Fibroblast of lung (primary cell): ENCODE measurements around the gene RPRD2. TPM values are rescaled to one million over a fixed set of nuclear protein-coding genes. Genes with fewer than 3 reads are reported as not detected.

Source experiments
- DNase-seq, 2 donors: peaks; one replicate each; pipeline versions ENCODE4 v3.0.0 to v3.0.0-alpha.2; 2010; ENCODE audit warnings: low read depth in 2 of 2
- H2AFZ ChIP-seq: 2 replicates; pipeline ENCODE4 v1.5.1; 2012; ENCODE audit warnings: low read length, control low read depth, inconsistent platforms
- H3K27ac ChIP-seq: 2 replicates; pipeline ENCODE4 v1.5.1; 2011; ENCODE audit warnings: low read length, control low read depth; ENCODE audit not compliant: insufficient read depth
- H3K27me3 ChIP-seq: 2 replicates; pipeline ENCODE4 v1.5.1; 2011; ENCODE audit warnings: mild to moderate bottlenecking, low read length; ENCODE audit not compliant: control insufficient read depth, insufficient read depth
- H3K36me3 ChIP-seq: 2 replicates; pipeline ENCODE4 v1.5.1; 2011; ENCODE audit warnings: low read length; ENCODE audit not compliant: control insufficient read depth, insufficient read depth
- H3K4me1 ChIP-seq: 2 replicates; pipeline ENCODE4 v1.5.1; 2011; ENCODE audit warnings: low read length; ENCODE audit not compliant: control insufficient read depth, insufficient read depth; ENCODE audit errors: extremely low read depth
- H3K4me2 ChIP-seq: 2 replicates; pipeline ENCODE4 v1.5.1; 2011; ENCODE audit warnings: low read length, control low read depth; ENCODE audit not compliant: insufficient read depth; ENCODE audit errors: extremely low read depth
- H3K4me3 ChIP-seq, 4 experiments: fragments of 200-600 bp in 1 of 4; sonication (generic) in 1 of 4; replicated peaks in 1 of 4; 2 replicates each; pipeline ENCODE4 v1.5.1; 2011 to 2016; ENCODE audit warnings: low read length in 4 of 4, low read depth in 3 of 4, mild to moderate bottlenecking in 3 of 4, control low read depth in 2 of 4, inconsistent platforms in 1 of 4, mixed read lengths in 1 of 4; ENCODE audit not compliant: insufficient read depth in 1 of 4; ENCODE audit errors: control extremely low read depth in 1 of 4
- H3K79me2 ChIP-seq: 2 replicates; pipeline ENCODE4 v1.5.1; 2012; ENCODE audit warnings: mild to moderate bottlenecking, low read length, inconsistent platforms; ENCODE audit not compliant: control insufficient read depth, insufficient read depth
- H3K9ac ChIP-seq: 2 replicates; pipeline ENCODE4 v1.5.1; 2011; ENCODE audit warnings: mild to moderate bottlenecking, low read length, control low read depth; ENCODE audit not compliant: insufficient read depth
- H3K9me3 ChIP-seq: 2 replicates; pipeline ENCODE4 v1.5.1; 2012; ENCODE audit warnings: low read depth, low read length; ENCODE audit not compliant: control insufficient read depth, insufficient read depth
- H4K20me1 ChIP-seq: 2 replicates; pipeline ENCODE4 v1.5.1; 2011; ENCODE audit warnings: low read length; ENCODE audit not compliant: control insufficient read depth, insufficient read depth; ENCODE audit errors: extremely low read depth
- CTCF ChIP-seq, 2 donors: IDR thresholded peaks in 1 of 2; conservative IDR thresholded peaks in 1 of 2; 1 replicate in 1 of 2; 2 replicates in 1 of 2; pipeline ENCODE4 v1.5.1; 2011 to 2012; ENCODE audit warnings: low read length in 2 of 2, control low read depth in 1 of 2, inconsistent platforms in 1 of 2, low read depth in 1 of 2, mild to moderate bottlenecking in 1 of 2
- EZH2 ChIP-seq: IDR thresholded peaks from 2 replicates; pipeline ENCODE4 v1.5.1; 2012; ENCODE audit warnings: low read length, control low read depth, mild to moderate bottlenecking; ENCODE audit errors: missing control alignments
- polyA plus RNA-seq, 2 donors: library from polyadenylated mRNA; depleted of rRNA in 1 of 2; stranded (reverse) in 1 of 2; unstranded in 1 of 2; fragments of >200 nt; gene quantifications; 2 replicates each; pipeline ENCODE4 v1.2.1, GENCODE V29; 2011 to 2012; ENCODE audit warnings: missing spikeins in 1 of 2
- total RNA-seq: library from RNA; depleted of rRNA; stranded (reverse); fragments of >200 nt; gene quantifications from 2 replicates; pipeline ENCODE4 v1.2.1, GENCODE V29; 2014

Gene RPRD2
- total and polyA plus RNA-seq, 2 donors (not counting 1 experiment from before 2014, with no cell fraction given) = 12.1 to 13.4 TPM

GRCh38 chr1:150484861-150485260 is 120.9 kb downstream of the RPRD2 start:
- H3K9me3 ChIP-seq = no peaks in the 10 kb centered on the region
- no peak overlapping the region for H3K9ac ChIP-seq
- DNase-seq = peak in 1 of 2 donors; percentile 40
- H3K27ac ChIP-seq = no peak overlapping the region
- H4K20me1 ChIP-seq = no peaks in the 10 kb centered on the region
- no peak overlapping the region for H3K4me2 ChIP-seq
- H3K4me3 ChIP-seq = no peak overlapping the region
- no peaks in the 10 kb centered on the region for H3K36me3 ChIP-seq
- H3K27me3 ChIP-seq = no peaks in the 10 kb centered on the region
- peaks cover 5% of the 10 kb centered on the region for H3K79me2 ChIP-seq
- peaks cover 7% of the 10 kb centered on the region for H3K4me1 ChIP-seq
- TF ChIP-seq EZH2 (no peak), CTCF (conservative IDR thresholded peaks at IDR 0.05 in 1 of 2, IDR thresholded peaks at IDR 0.05 in 1 of 2; ENCODE audit: low read depth in 1 of 2, low read length in 2 of 2) (peak; percentile 23 to 28)
- peak overlapping the region; percentile 71 for H2AFZ ChIP-seq

DNA sequence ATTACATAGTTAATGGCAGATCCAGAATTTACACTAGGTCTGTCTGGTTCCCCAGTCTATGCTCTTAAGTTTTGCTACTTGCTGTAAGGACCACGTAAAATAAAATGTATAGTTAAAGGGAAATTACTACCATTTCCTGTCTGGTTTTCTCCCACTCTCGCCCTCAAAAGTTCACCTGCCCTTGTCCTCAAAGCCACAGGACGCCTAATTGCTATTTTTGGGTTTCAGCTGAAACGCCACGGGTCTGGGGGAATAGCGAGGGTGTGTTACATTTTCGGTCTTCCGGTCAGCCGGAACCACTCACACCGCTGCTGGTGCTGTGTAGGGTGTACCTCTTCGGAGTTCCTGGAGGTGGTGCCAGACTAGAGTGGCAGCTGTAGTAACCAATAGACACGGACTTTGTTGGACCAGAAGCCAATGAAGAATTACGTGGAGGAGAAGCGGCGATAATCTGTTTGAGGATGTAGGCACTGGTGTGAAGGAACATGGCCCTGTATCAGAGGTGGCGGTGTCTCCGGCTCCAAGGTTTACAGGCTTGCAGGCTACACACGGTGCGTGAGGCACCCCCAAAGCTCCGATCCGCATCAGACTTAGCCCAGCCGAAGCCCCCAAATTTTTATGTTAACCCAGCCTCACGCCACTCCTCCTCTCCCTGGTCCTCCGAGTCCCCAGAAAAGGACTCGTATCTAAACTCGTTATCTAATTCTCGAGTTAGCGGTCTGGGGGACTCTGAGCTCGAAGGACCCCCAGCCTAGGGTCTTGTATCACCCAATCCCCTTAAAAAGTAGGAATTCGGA is 123.2 kb downstream of the RPRD2 start, which contains the start of gene TARS2:
TARS2 (plus strand) TSS at position 454 of the 797 bp plus-strand sequence; CDS start at position 486, 32 bp downstream.
- Histone ChIP-seq H3K4me3 (peak within 1 kb of the TSS; percentile 75 to 89 (median 82)), H3K4me1 (peaks cover 7% of the 10 kb centered on the region), H3K36me3 (peaks cover 2% of the 10 kb centered on the region), H3K9me3 (no peaks in the 10 kb centered on the region), H3K79me2 (peaks cover 5% of the 10 kb centered on the region), H2AFZ (peak within 1 kb of the TSS; percentile 98), H3K4me2 (peak within 1 kb of the TSS; percentile 94), H4K20me1 (no peaks in the 10 kb centered on the region), H3K27me3 (no peaks in the 10 kb centered on the region), H3K27ac (peak within 1 kb of the TSS; percentile 80), H3K9ac (peak within 1 kb of the TSS; percentile 59)
- peak in 1 of 2 donors; percentile 34 for TF ChIP-seq CTCF (conservative IDR thresholded peaks at IDR 0.05 in 1 of 2, IDR thresholded peaks at IDR 0.05 in 1 of 2; ENCODE audit: low read depth in 1 of 2, low read length in 2 of 2)
- no peak for TF ChIP-seq EZH2
- DNase-seq = peak; percentile 99

DNA sequence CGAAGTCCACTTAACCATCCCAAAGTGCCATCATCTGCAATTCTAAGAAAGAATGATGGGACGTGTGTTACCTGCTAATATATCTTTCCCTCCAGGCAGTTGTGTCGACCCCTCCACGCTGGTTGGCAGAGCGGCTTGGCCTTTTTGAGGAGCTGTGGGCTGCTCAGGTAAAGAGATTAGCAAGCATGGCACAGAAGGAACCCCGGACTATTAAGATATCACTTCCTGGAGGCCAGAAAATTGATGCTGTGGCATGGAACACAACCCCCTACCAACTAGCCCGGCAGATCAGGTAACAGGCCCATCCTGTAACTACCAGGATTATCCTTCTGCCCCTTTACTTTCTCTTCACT is 123.8 kb downstream of the RPRD2 start:
- Histone ChIP-seq H3K27ac (peak overlapping the region; percentile 80), H3K4me2 (peak overlapping the region; percentile 92), H3K4me1 (peaks cover 7% of the 10 kb centered on the region), H3K4me3 (peak overlapping the region; percentile 75 to 89 (median 82)), H3K9me3 (no peaks in the 10 kb centered on the region), H2AFZ (peak overlapping the region; percentile 54), H3K9ac (peak overlapping the region; percentile 59), H4K20me1 (no peaks in the 10 kb centered on the region), H3K27me3 (no peaks in the 10 kb centered on the region), H3K36me3 (peaks cover 2% of the 10 kb centered on the region), H3K79me2 (peaks cover 5% of the 10 kb centered on the region)
- TF ChIP-seq CTCF (conservative IDR thresholded peaks at IDR 0.05 in 1 of 2, IDR thresholded peaks at IDR 0.05 in 1 of 2; ENCODE audit: low read depth in 1 of 2, low read length in 2 of 2) (no peak), EZH2 (no peak)
- no peak for DNase-seq
